T-helper 1 cell treated with Interleukin-12 subunit alpha and Interleukin-12 subunit beta and Interleukin-4 antibody, amounts not matched to agents 30 μg/mL and 1 μg/mL, for 36 hours (primary cell): ENCODE data around the gene MYLK.

Experiments used
- H3K27ac Mint-ChIP-seq: one replicate; pipeline ENCODE4 v1.8.0; 2021; ENCODE audit warnings: mild to moderate bottlenecking, mixed read lengths
- H3K27me3 Mint-ChIP-seq: one replicate; pipeline ENCODE4 v1.8.0; 2021; ENCODE audit warnings: low read depth, mixed read lengths
- H3K36me3 Mint-ChIP-seq: one replicate; pipeline ENCODE4 v1.8.0; 2021; ENCODE audit warnings: low read depth, mixed read lengths
- H3K4me1 Mint-ChIP-seq: one replicate; pipeline ENCODE4 v1.8.0; 2021; ENCODE audit warnings: low read depth, mixed read lengths
- H3K4me3 Mint-ChIP-seq: one replicate; pipeline ENCODE4 v1.8.0; 2021; ENCODE audit warnings: mild to moderate bottlenecking, moderate library complexity, mixed read lengths
- H3K9me3 Mint-ChIP-seq: one replicate; pipeline ENCODE4 v1.8.0; 2021; ENCODE audit warnings: mixed read lengths

Gene MYLK

DNA sequence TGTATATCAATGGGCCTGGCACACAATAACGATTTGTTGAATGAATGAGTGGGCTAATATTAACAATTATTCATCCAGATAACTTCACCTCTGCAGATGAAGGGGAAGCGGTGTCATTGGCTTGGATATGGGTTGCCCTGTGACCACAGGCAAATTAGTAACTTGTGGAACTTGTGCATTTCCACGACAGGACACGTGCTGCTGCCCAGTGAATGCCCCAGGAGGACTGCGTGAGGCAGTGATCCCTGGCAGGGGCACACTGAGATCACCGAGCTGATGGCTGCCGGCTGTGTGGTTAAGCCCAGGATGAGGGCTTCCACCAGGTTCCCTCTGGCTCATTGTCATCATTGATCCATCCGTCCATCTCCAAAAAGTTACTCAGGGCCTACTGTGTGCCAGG lies 215.2 kb downstream of the MYLK start:
- H3K9me3 Mint-ChIP-seq = no peaks in the 10 kb centered on the region
- no peak overlapping the region for H3K27ac Mint-ChIP-seq
- no peaks in the 10 kb centered on the region for H3K36me3 Mint-ChIP-seq
- H3K4me1 Mint-ChIP-seq = no peaks in the 10 kb centered on the region
- H3K4me3 Mint-ChIP-seq = no peak overlapping the region
- peaks cover 16% of the 10 kb centered on the region for H3K27me3 Mint-ChIP-seq

- peaks cover 16% of the 10 kb centered on the region for H3K27me3 Mint-ChIP-seq
Measured at GRCh38 chr3:123667784-123668183, 216.3 kb downstream of the MYLK start.

DNA sequence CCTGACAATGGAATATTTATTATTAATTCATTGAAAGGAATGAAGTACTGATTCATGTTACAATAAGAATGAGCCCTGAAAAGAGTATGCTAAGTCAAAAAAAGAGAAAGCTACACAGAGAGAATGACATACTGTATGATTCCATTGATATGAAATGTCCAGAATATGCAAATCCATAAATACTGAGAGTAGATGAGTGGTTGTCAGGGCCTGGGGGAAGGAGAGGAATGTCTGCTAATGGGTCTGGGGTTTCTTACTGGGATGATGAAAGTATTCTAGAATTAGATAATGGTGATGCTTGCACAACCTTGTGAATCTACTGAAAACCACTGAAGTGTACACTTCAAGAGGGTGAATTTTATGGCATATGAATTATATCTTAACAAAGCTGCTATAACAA lies 219.4 kb downstream of the MYLK start:
- H3K27ac Mint-ChIP-seq = no peak overlapping the region
- no peak overlapping the region for H3K4me3 Mint-ChIP-seq
- peaks cover 11% of the 10 kb centered on the region for H3K27me3 Mint-ChIP-seq
- no peaks in the 10 kb centered on the region for H3K4me1 Mint-ChIP-seq
- no peaks in the 10 kb centered on the region for H3K9me3 Mint-ChIP-seq
- no peaks in the 10 kb centered on the region for H3K36me3 Mint-ChIP-seq

More at GRCh38 chr3:123667784-123668183, 216.3 kb downstream of the MYLK start:
- Mint-ChIP-seq H3K36me3 (no peaks in the 10 kb centered on the region), H3K4me1 (no peaks in the 10 kb centered on the region), H3K9me3 (no peaks in the 10 kb centered on the region), H3K27ac (no peak overlapping the region), H3K4me3 (no peak overlapping the region)

GRCh38 chr3:123663977-123664376 lies 220.2 kb downstream of the MYLK start:
- Mint-ChIP-seq H3K4me3 (no peak overlapping the region), H3K27ac (no peak overlapping the region)

GRCh38 chr3:123661973-123662372 lies 222.2 kb downstream of the MYLK start:
- Mint-ChIP-seq H3K4me3 (no peak overlapping the region), H3K9me3 (peaks cover 2% of the 10 kb centered on the region)

More at GRCh38 chr3:123663977-123664376, 220.2 kb downstream of the MYLK start:
- Mint-ChIP-seq H3K27me3 (peaks cover 11% of the 10 kb centered on the region), H3K9me3 (no peaks in the 10 kb centered on the region), H3K4me1 (no peaks in the 10 kb centered on the region), H3K36me3 (no peaks in the 10 kb centered on the region)

GRCh38 chr3:123660900-123661299 lies 223.2 kb downstream of the MYLK start:
- Mint-ChIP-seq H3K4me1 (no peaks in the 10 kb centered on the region), H3K9me3 (peaks cover 3% of the 10 kb centered on the region), H3K27ac (no peak overlapping the region), H3K27me3 (peaks cover 4% of the 10 kb centered on the region), H3K4me3 (no peak overlapping the region), H3K36me3 (no peaks in the 10 kb centered on the region)

More at GRCh38 chr3:123661973-123662372, 222.2 kb downstream of the MYLK start:
- no peaks in the 10 kb centered on the region for H3K36me3 Mint-ChIP-seq
- peaks cover 8% of the 10 kb centered on the region for H3K27me3 Mint-ChIP-seq
- H3K4me1 Mint-ChIP-seq = no peaks in the 10 kb centered on the region
- no peak overlapping the region for H3K27ac Mint-ChIP-seq

- no peaks in the 10 kb centered on the region for H3K4me1 Mint-ChIP-seq
- no peaks in the 10 kb centered on the region for H3K36me3 Mint-ChIP-seq
- H3K9me3 Mint-ChIP-seq = peaks cover 3% of the 10 kb centered on the region
- H3K4me3 Mint-ChIP-seq = no peak overlapping the region
- peaks cover 4% of the 10 kb centered on the region for H3K27me3 Mint-ChIP-seq
- H3K27ac Mint-ChIP-seq = no peak overlapping the region
Measured at GRCh38 chr3:123660141-123660675, 223.9 kb downstream of the MYLK start.

- H3K4me3 Mint-ChIP-seq = no peak overlapping the region
- H3K4me1 Mint-ChIP-seq = no peaks in the 10 kb centered on the region
- H3K27ac Mint-ChIP-seq = no peak overlapping the region
Measured at GRCh38 chr3:123658852-123659206, 225.3 kb downstream of the MYLK start.

DNA sequence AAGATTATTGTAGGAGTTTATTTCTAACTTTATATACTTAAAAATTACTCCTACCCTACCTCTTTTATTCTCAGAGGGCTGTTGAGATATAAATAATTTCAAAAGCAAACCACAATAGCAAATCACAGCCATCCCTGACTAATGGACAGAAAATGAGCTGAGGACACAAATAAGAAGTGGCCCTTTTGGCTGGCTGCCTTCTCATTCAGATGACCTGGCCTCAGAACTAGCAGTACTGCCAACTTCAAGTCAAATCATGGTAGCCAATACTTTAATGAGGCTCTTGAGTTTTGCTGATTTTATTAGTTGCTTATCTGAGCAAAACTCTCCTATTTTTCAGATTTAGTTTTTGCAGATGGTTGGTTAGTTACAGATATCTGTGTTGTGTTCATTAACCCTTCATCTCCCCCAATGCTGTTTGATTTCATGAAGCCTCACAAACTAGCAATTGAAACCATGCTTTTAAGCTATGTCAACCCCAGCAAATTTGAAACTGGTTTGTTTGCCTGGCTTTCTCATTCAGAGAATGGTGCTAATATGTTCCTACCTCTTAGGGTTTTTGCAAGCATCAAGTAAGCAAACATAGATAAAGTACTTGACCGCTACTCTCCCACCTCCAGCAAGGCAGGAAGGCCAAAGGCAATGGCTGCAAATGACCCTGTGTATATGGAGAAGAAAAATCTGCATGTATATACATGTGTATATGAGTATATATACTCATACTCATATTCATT lies 225.8 kb downstream of the MYLK start:
- Mint-ChIP-seq H3K27ac (no peak overlapping the region), H3K4me1 (no peaks in the 10 kb centered on the region), H3K27me3 (no peaks in the 10 kb centered on the region), H3K9me3 (peaks cover 3% of the 10 kb centered on the region), H3K4me3 (no peak overlapping the region), H3K36me3 (no peaks in the 10 kb centered on the region)

More at GRCh38 chr3:123658852-123659206, 225.3 kb downstream of the MYLK start:
- Mint-ChIP-seq H3K27me3 (no peaks in the 10 kb centered on the region), H3K9me3 (peaks cover 3% of the 10 kb centered on the region), H3K36me3 (no peaks in the 10 kb centered on the region)

DNA sequence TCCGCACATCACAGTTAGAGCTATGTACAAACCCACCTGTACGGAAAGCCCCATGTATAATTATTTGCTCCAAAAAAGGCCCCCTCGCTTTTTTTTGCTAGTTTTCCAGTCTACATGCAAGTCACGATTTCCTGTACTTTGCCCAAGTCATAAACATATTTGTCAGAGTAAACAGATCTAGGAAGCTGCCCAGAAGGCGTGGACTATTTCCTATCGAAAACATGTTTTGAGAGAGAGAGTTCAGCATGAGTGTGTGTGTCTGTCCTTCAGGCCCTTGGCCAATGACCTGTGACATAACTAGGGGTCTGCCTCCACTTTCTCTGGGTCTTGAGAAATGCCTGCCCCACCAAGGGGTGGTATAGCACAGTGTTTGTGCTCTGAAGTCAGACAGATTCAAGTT lies 226.6 kb downstream of the MYLK start:
- no peaks in the 10 kb centered on the region for H3K27me3 Mint-ChIP-seq
- H3K9me3 Mint-ChIP-seq = peaks cover 3% of the 10 kb centered on the region
- H3K36me3 Mint-ChIP-seq = no peaks in the 10 kb centered on the region
- H3K4me1 Mint-ChIP-seq = no peaks in the 10 kb centered on the region
- H3K4me3 Mint-ChIP-seq = no peak overlapping the region
- no peak overlapping the region for H3K27ac Mint-ChIP-seq

- Mint-ChIP-seq H3K4me1 (no peaks in the 10 kb centered on the region), H3K4me3 (no peak overlapping the region), H3K36me3 (no peaks in the 10 kb centered on the region), H3K27ac (no peak overlapping the region), H3K9me3 (peaks cover 3% of the 10 kb centered on the region), H3K27me3 (no peaks in the 10 kb centered on the region)
Measured at GRCh38 chr3:123657111-123657510, 227.0 kb downstream of the MYLK start.

DNA sequence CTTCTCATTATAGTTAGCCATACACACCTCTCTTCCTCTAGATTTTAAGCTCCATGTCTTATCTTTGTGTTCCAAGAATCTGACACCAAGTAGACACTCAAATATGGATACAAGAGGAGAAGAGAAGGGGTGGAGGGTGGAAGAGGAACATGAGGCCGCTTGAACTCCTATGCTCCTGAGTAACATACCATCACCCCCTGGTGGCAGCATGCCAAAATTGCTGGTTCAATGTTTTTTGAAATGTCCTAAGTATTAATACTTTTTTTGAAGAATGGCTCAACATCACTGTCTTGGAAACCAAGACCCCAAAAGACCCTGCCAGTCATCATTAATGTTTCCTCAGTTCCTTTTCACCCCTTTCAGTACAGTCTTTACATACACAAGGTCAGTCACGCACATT lies 227.4 kb downstream of the MYLK start:
- Mint-ChIP-seq H3K9me3 (peaks cover 3% of the 10 kb centered on the region), H3K4me1 (no peaks in the 10 kb centered on the region), H3K4me3 (no peak overlapping the region), H3K27ac (no peak overlapping the region), H3K27me3 (no peaks in the 10 kb centered on the region), H3K36me3 (no peaks in the 10 kb centered on the region)

- Mint-ChIP-seq H3K27me3 (no peaks in the 10 kb centered on the region), H3K4me1 (no peaks in the 10 kb centered on the region), H3K27ac (no peak overlapping the region), H3K36me3 (no peaks in the 10 kb centered on the region), H3K9me3 (peaks cover 3% of the 10 kb centered on the region), H3K4me3 (no peak overlapping the region)
Measured at GRCh38 chr3:123656274-123656673, 227.9 kb downstream of the MYLK start.

DNA sequence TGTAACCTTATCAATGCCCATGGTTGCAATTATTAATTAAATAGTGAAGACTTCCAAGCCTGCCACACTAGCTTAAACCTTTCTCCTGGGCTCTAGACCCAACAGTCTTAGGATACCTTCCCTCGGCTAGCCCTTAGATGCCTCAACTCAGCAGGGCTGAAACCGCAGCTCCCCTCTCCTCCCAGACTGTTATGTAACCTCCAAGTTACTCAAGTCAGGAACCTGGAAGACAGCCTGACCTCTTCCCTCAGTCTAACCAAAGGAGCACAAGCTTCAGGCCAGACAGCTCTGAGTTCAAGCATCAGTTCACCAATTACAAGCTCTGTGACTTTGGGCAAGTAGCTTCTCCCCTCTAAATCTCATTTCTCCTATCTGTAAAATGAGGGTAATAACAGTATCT lies 228.7 kb downstream of the MYLK start:
- Mint-ChIP-seq H3K4me1 (no peaks in the 10 kb centered on the region), H3K36me3 (no peaks in the 10 kb centered on the region), H3K27ac (no peak overlapping the region), H3K9me3 (peaks cover 3% of the 10 kb centered on the region), H3K4me3 (no peak overlapping the region), H3K27me3 (no peaks in the 10 kb centered on the region)

DNA sequence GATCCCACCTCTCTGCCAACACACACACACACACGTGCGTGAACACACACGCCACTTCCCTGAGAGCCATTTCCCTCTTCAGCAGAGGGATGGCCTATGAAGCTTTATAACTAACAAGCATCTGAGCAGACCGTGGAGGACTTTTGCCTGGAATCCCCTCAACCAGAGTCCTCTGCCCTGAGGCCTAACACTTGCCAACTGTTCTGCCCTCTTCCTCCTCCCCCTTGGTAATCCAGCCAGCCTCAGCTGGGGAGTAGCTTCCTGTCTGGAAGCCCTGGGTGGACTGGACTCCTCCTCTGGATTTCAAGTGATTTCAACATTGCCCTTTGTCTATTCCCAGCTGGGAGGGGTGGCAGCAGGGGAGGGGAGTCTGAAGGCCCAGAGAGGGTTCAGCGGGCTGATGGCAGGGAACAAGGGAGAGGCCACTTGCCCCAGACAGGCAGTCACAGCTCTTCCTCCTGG lies 230.9 kb downstream of the MYLK start:
- H3K27me3 Mint-ChIP-seq = no peaks in the 10 kb centered on the region
- no peaks in the 10 kb centered on the region for H3K4me1 Mint-ChIP-seq
- H3K4me3 Mint-ChIP-seq = no peak overlapping the region
- H3K36me3 Mint-ChIP-seq = no peaks in the 10 kb centered on the region
- peaks cover 3% of the 10 kb centered on the region for H3K9me3 Mint-ChIP-seq
- H3K27ac Mint-ChIP-seq = no peak overlapping the region
